Effector CD8-positive, alpha-beta T cell (primary cell): ENCODE data around the gene CAPN8.
"Not testable (repeated sequence)": the region's sequence is repeated elsewhere in the genome, so short reads cannot be mapped to it uniquely, and the experiment has no call there.

Experiments used
- DNase-seq: peaks from one replicate; lab custom pipeline; 2025; lab: John Stamatoyannopoulos, UW

Gene CAPN8

GRCh38 chr1:223525957-223526356 lies 139.5 kb downstream of the CAPN8 start:
- no peak for DNase-seq

DNA sequence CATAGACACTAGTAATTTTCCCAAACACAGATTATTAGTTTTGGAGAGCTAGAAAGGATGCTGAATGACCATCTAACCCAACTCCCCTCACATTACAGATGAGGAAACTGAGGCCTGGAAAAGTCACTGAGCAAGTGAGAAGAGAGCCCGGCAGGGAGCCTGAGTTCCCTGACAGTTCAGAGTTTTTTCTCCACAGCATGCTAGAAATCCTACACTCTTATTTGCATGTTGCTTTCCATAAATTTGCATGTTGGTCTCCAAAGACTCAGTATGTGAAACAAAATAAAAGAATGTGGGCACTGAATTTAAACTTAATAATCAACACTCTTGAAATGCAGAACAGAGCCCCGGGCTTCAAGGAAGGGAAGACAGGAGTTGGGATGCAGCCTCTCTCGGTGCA lies 140.0 kb downstream of the CAPN8 start:
- DNase-seq = no peak

DNA sequence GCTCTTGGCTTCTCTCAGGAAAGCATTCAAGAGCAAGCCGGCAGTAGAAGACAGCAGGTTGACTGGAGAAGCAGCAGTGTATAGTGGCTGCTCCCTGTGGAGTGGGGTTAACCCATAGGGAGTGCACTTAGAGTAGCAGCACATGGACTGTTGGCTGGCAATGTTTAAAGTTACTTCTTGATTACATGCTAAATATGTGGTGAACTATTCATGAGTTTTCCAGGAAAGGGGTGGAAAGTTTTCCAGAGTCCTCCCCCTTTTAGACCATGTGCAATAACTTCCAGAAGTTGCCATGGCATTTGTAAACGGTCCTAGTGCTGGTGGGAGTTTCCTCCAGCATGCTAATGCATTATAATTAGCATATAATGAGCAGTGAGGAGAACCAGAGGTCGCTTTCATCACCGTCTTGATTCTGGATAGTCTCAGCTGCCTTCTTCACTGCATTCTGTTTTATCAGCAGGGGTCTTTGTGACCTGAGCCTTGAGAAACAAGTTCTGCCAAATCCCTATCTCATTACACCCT lies 140.5 kb downstream of the CAPN8 start:
- DNase-seq = no peak

DNA sequence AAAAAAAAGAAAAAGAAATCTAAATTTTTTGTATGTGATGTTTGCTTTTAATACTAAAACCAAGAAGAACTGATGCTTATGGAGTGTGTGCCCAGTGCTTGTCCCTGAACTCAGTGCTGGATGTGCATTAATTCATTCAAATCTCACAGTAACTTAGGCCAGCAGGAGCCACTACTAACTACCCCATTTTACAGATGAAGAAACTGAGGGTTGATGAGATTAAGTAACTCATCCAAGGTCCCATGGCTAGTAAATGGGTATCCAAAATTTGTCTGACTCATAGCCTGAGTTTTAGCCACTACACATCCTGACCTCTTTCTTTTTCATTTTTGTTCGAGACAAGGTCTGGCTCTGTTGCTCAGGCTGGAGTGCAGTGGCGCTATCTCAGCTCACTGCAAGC lies 144.4 kb downstream of the CAPN8 start:
- DNase-seq = no peak

DNA sequence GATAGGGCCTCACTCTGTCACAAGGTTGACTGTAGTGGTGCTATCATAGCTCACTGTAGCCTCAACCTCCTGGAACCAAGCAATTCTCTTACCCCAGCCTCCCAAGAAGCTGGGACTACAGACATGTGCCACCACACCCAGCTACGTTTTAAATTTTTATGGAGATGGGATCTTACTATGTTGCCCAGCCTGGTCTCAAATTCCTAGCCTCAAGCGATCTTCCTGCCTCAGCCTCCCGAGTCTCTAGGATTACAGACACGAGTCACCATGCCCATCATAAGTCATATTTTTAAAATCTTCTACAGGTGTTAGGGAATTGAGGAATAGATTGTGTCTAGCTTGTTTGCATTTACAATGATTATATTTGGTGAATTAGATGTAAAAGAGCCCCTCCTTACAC lies 145.3 kb downstream of the CAPN8 start:
- no peak for DNase-seq

GRCh38 chr1:223519116-223519515 lies 146.4 kb downstream of the CAPN8 start:
- DNase-seq = no peak

GRCh38 chr1:223518553-223518952 lies 146.9 kb downstream of the CAPN8 start:
- not testable (repeated sequence) for DNase-seq

DNA sequence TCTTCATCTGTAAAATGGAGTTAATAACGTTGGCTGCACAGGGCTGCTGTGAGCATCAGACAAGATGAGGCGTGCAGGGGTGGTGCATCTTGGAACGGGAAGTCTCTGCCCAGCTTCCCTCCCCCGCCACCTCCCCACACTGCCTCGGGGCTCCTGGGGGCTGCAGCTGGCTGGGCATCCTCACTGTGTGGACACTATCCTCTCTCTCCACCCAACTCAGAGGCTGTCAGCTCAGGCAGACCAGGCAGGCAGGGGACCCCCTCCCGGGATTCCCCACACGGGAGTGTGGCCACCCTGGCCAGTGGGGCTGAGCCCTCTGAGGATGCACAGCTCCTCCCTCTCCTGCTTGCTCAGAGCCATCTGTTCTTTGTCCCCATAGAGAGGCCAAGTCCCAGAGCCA lies 149.6 kb downstream of the CAPN8 start:
- no peak for DNase-seq

GRCh38 chr1:223515421-223515820 lies 150.1 kb downstream of the CAPN8 start:
- DNase-seq = no peak

- no peak for DNase-seq
These were observed 150.9 kb downstream of the CAPN8 start for GRCh38 chr1:223514644-223515043.

- DNase-seq = no peak
These were observed 152.2 kb downstream of the CAPN8 start for GRCh38 chr1:223513309-223513708.

DNA sequence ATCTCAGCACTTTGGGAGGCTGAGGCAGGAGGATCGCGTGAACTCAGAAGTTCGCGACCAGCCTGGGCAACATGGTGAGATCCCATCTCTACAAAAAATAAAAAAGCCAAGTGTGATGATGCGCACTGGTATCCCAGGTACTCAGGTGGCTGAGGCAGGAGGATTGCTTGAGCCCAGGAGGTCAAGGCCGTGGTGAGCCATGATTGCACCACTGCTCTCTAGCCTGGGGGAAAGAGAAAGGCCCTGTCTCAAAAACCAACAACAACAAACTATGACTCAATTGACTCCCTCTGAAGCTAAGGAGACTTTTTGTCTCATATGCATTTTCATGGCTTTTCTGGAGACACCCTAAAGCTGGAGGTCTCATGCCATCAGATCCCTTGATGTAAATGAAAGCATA lies 153.4 kb downstream of the CAPN8 start:
- DNase-seq = no peak

DNA sequence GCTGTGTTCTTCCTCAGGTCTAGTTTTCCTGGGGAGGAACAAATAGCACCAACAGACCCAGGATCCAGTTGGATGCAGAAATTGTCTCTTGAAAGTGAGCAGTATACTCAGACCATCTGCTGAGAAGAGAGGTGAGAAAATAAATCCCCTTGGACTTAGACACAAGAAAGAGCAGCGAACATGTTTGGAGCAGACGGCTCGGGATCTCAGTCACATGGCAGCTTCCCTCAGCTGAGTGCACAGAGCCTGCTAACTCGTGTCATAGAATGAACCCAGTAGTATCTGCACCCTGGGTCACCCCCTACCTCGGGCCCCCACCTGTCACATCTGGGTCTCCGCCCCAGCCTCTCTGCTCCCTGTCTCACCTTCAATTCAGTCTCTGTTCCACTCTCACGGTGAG lies 156.7 kb downstream of the CAPN8 start:
- DNase-seq = no peak

DNA sequence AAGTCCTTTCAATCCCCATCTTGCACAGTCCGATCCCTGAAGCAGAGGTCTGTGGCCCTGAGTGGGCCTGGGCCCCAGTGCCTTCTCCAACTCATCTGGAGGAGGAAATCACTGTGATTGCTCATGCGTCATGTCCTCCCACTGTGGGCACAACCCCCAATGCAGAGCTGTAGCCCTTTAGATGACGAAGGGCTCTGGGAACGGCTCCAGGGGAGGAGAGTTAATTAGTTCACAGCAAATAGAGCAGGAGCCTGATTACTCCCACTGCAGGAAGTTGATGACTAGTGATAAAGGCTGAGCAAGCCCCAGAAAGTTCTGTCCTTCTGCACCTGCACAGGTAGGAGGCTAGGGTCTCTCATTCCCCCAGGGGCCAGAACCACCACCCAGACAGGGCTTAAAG lies 160.8 kb downstream of the CAPN8 start:
- DNase-seq = no peak

GRCh38 chr1:223503348-223503747 lies 162.2 kb downstream of the CAPN8 start:
- no peak for DNase-seq

- no peak for DNase-seq
These were observed 164.7 kb downstream of the CAPN8 start for GRCh38 chr1:223500560-223501425.

DNA sequence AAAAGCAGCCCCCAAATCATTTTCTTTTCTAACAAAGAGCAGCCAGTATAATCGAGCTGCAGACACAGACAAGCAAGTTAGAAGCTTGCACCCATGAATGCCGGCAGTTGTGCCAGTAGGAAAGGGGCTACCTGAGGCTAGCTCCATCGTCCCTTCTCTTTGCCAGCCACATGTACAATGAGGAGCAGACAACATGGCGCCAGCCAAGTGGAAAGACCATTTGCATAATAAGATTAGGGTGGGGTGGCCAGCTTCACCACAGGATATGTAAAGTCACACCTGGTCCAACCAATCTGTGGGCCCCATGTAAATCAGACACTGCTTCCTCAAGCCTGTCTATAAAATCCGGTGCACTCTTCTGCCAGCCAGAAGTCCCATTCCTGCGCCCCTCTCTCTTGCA lies 168.6 kb downstream of the CAPN8 start:
- DNase-seq = no peak

DNA sequence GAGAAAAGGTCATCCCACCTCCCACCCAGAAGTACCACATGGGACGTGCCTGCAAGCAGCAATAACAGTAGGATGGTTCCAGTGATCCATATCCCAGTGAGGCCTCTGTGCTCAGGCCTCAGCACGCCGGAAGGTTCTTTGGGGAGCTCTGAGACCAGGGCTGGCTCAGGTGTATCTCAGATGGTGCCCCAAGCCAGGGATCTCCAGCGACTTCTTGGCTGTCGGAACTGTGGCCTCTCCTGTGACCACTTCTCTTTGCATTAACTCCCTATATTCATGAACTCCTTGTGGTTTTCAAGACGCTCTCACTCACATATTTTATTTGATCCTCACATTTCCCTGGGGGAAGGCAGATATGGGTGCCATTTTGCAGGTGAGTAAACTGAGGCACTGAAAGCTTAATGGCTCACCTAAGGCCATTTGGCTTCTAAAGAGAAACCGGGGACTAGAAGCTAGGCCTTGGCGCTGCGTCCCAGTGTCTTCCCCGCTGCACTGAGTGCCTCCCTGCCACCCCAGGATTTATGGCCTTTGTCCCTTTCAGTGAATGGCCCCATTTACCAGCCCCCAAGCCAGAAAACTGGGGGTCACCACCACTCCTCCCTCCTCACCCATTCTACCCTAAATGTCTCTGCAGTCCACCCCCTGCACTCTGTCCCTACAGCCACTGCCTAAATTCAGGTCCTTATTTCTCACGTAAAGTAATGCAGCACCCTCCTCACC lies 170.4 kb downstream of the CAPN8 start:
- DNase-seq = no peak

DNA sequence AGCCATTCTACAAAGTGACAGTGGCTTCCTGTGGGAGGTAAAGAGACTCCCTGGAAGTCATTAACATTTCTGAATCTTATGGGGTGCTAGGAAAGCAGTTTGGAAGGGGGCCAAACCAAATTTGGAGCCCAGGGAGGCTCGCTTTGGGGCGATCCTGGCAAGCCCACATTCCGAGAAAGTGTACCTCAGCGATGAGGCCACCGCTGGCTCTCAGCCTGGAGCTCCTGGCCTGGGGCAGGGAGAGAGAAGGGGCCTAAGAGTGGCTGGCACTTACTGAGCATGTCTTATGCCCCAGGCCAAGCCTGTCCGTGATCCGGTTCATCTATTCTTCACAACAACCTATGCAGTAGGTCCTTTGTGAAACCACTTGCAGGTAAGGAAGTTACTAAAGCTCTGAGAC lies 173.5 kb downstream of the CAPN8 start:
- no peak for DNase-seq
